ENCODE results near the gene FAM9A. TPM values are rescaled to one million over a fixed set of nuclear protein-coding genes. Genes with fewer than 3 reads are reported as not detected.

Gene FAM9A
- total and polyA plus RNA-seq, 2 of the 4 experiments (the other 2 are of a cell fraction), result not detected

DNA sequence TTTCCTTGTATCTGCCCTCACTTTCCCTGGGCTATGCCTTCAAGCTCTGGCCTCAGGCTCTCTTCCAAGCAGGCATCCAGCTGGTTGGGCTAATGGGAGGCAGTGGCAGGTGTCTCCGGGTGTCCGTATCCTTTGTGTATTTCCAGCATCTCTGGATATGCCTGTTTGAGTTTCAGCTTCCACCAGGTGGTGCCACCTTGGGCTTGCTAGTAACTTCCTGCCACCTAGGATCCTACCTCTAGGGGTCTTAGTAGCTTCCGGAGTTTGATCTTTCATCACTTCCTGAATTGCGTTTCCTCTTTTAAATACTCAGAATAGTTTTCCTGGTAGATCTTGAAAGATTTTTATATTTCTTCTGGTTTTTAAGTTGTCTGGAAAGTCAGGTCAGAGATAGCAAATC lies 46.1 kb downstream of the FAM9A start:
- H2AK9ac ChIP-seq (replicated peaks; ENCODE audit: low read depth, low read length, poor library complexity), result no peak overlapping the region
- no peaks in the 10 kb centered on the region for H3K9me1 ChIP-seq (ENCODE audit: insufficient read depth, low read length)
- no peak for DNase-seq
- POLR2A ChIA-PET (ENCODE audit: unreplicated experiment), result no interaction called here
- no peaks in the 10 kb centered on the region for H3K27me3 ChIP-seq (ENCODE audit: control insufficient read depth, insufficient read depth, low read length)
- no peak overlapping the region for H2BK20ac ChIP-seq (ENCODE audit: low read depth, low read length)
- no peaks in the 10 kb centered on the region for H3K4me1 ChIP-seq (ENCODE audit: control insufficient read depth, insufficient read depth, low read length)
- TF ChIP-seq NFE2L2 (IDR thresholded peaks at IDR 0.05; ENCODE audit: low read depth, low read length) (no peak), BHLHE40 (IDR thresholded peaks at IDR 0.05; ENCODE audit: low read depth, low read length) (no peak), RCOR1 (IDR thresholded peaks at IDR 0.05; ENCODE audit: insufficient replicate concordance, low read length) (no peak), MAFK (IDR thresholded peaks at IDR 0.05; ENCODE audit: low read depth, low read length) (no peak), CEBPB (IDR thresholded peaks at IDR 0.05; ENCODE audit: low read depth, low read length) (no peak), RFX5 (IDR thresholded peaks at IDR 0.05; ENCODE audit: low read depth, low read length) (no peak), RAD21 (IDR thresholded peaks at IDR 0.05; ENCODE audit: low read length) (no peak), CHD1 (IDR thresholded peaks at IDR 0.05; ENCODE audit: low read depth, low read length) (no peak), FOS (IDR thresholded peaks at IDR 0.05; ENCODE audit: low read depth, low read length) (no peak), MAZ (IDR thresholded peaks at IDR 0.05; ENCODE audit: borderline replicate concordance, low read depth, low read length) (no peak), MXI1 (IDR thresholded peaks at IDR 0.05; ENCODE audit: borderline replicate concordance, low read depth, low read length) (no peak), POLR2A (IDR thresholded peaks at IDR 0.05; ENCODE audit: low read depth, low read length) (no peak)
- TF ChIP-seq, protein P1, sequence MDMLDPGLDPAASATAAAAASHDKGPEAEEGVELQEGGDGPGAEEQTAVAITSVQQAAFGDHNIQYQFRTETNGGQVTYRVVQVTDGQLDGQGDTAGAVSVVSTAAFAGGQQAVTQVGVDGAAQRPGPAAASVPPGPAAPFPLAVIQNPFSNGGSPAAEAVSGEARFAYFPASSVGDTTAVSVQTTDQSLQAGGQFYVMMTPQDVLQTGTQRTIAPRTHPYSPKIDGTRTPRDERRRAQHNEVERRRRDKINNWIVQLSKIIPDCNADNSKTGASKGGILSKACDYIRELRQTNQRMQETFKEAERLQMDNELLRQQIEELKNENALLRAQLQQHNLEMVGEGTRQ (IDR thresholded peaks at IDR 0.05; ENCODE audit: low read depth, low read length), result no peak
- TF ChIP-seq, protein P2, sequence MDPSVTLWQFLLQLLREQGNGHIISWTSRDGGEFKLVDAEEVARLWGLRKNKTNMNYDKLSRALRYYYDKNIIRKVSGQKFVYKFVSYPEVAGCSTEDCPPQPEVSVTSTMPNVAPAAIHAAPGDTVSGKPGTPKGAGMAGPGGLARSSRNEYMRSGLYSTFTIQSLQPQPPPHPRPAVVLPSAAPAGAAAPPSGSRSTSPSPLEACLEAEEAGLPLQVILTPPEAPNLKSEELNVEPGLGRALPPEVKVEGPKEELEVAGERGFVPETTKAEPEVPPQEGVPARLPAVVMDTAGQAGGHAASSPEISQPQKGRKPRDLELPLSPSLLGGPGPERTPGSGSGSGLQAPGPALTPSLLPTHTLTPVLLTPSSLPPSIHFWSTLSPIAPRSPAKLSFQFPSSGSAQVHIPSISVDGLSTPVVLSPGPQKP (IDR thresholded peaks at IDR 0.05; ENCODE audit: borderline replicate concordance, low read depth, low read length), result no peak
- TF ChIP-seq, protein P3, sequence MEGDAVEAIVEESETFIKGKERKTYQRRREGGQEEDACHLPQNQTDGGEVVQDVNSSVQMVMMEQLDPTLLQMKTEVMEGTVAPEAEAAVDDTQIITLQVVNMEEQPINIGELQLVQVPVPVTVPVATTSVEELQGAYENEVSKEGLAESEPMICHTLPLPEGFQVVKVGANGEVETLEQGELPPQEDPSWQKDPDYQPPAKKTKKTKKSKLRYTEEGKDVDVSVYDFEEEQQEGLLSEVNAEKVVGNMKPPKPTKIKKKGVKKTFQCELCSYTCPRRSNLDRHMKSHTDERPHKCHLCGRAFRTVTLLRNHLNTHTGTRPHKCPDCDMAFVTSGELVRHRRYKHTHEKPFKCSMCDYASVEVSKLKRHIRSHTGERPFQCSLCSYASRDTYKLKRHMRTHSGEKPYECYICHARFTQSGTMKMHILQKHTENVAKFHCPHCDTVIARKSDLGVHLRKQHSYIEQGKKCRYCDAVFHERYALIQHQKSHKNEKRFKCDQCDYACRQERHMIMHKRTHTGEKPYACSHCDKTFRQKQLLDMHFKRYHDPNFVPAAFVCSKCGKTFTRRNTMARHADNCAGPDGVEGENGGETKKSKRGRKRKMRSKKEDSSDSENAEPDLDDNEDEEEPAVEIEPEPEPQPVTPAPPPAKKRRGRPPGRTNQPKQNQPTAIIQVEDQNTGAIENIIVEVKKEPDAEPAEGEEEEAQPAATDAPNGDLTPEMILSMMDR (conservative IDR thresholded peaks at IDR 0.05; ENCODE audit: low read depth, low read length), result no peak
- no peak overlapping the region for H3K4me2 ChIP-seq (ENCODE audit: low read depth, low read length)
- no peak overlapping the region for H3K14ac ChIP-seq (replicated peaks; ENCODE audit: low read depth, low read length)
- no peak overlapping the region for H3K4ac ChIP-seq (ENCODE audit: low read depth, low read length)
- dilution Hi-C loops (cut with HindIII; ENCODE audit: low sequenced_read_pairs, unreplicated experiment), result no loop called here
- no peak overlapping the region for H2AFZ ChIP-seq (replicated peaks; ENCODE audit: low read length, poor library complexity)
- intact Hi-C loops (cut with micrococcal nuclease), result no loop called here
- no peak overlapping the region for H3K4me3 ChIP-seq (ENCODE audit: insufficient read depth, low read depth, low read length)
- no TSS peak for BruUV-seq (replicated peaks)
- in situ Hi-C loops (cut with MboI; ENCODE audit: low sequenced_read_pairs), result no loop called here
- no peak overlapping the region for H2AK5ac ChIP-seq (ENCODE audit: low read depth, low read length)
- no peaks in the 10 kb centered on the region for H3K36me3 ChIP-seq (ENCODE audit: control insufficient read depth, insufficient read depth, low read length)
- H2BK15ac ChIP-seq (ENCODE audit: low read depth, low read length), result no peak overlapping the region
- H2BK120ac ChIP-seq (ENCODE audit: low read depth, low read length), result no peak overlapping the region
- no peak overlapping the region for H3K23ac ChIP-seq (ENCODE audit: low read depth, low read length)
- H3K18ac ChIP-seq (ENCODE audit: low read depth, low read length), result no peak overlapping the region
- ATAC-seq (ENCODE audit: low read depth), result no peak
- H3K9ac ChIP-seq (ENCODE audit: low read depth, low read length), result no peak overlapping the region
- H3K27ac ChIP-seq (ENCODE audit: insufficient read depth, low read length), result no peak overlapping the region
- no peak overlapping the region for H3K56ac ChIP-seq (ENCODE audit: extremely low read depth, insufficient read depth, low read length)
- no peak overlapping the region for H4K5ac ChIP-seq (ENCODE audit: low read depth, low read length)
- WGBS, 2 experiments (ENCODE audit: extremely low coverage in 2 of 2, insufficient read length in 1 of 2), result 90% methylated on average over 2 of the region's 4 CpGs; no CpG with 5 or more reads in 1 of the 2 experiments
- CTCF ChIA-PET, result no interaction called here
- H3K9me3 ChIP-seq (ENCODE audit: control insufficient read depth, insufficient read depth, low read length), result no peaks in the 10 kb centered on the region
- no peaks in the 10 kb centered on the region for H4K20me1 ChIP-seq (ENCODE audit: insufficient read depth, low read length)
- H4K91ac ChIP-seq (ENCODE audit: insufficient read depth, low read depth, low read length), result no peak overlapping the region
- H4K8ac ChIP-seq (ENCODE audit: low read depth in 2 of 2, low read length in 2 of 2), result no peak overlapping the region
- H2BK5ac ChIP-seq (ENCODE audit: low read depth, low read length, poor library complexity, severe bottlenecking), result no peak overlapping the region
- H3K79me1 ChIP-seq (ENCODE audit: low read depth in 1 of 2, low read length in 2 of 2), result no peaks in the 10 kb centered on the region
